ENCODE data around the gene UGT8. TPM values are rescaled to one million over a fixed set of nuclear protein-coding genes. Genes with fewer than 3 reads are reported as not detected.

The UGT8 gene
- total RNA-seq, 1 experiment from 2014 or later: 15.7 TPM

DNA sequence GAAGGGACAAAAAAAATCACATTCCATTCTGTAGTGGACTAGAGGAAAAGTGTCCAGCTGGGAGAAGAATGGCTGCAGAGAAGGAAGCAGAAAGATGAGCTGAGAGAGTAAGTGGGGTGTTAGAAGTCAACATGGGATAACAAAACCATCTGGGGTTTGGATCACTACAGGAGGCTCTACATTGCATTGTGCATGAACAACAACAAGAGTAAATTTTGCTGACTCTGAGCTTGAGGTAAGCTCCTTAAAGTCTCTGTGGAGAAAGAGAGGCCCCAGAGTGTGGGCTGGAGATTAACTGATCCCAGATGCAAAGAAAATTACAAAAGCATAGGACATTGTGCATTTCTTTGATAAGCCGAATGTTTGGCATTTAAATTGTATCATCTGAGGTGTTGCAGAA lies 128.9 kb downstream of the UGT8 start:
- no peak overlapping the region for H2BK20ac ChIP-seq (ENCODE audit: low read depth, low read length, poor library complexity, severe bottlenecking)
- TF ChIP-seq, protein P1, sequence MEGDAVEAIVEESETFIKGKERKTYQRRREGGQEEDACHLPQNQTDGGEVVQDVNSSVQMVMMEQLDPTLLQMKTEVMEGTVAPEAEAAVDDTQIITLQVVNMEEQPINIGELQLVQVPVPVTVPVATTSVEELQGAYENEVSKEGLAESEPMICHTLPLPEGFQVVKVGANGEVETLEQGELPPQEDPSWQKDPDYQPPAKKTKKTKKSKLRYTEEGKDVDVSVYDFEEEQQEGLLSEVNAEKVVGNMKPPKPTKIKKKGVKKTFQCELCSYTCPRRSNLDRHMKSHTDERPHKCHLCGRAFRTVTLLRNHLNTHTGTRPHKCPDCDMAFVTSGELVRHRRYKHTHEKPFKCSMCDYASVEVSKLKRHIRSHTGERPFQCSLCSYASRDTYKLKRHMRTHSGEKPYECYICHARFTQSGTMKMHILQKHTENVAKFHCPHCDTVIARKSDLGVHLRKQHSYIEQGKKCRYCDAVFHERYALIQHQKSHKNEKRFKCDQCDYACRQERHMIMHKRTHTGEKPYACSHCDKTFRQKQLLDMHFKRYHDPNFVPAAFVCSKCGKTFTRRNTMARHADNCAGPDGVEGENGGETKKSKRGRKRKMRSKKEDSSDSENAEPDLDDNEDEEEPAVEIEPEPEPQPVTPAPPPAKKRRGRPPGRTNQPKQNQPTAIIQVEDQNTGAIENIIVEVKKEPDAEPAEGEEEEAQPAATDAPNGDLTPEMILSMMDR (conservative IDR thresholded peaks at IDR 0.05): no peak
- H3K36me3 Mint-ChIP-seq (ENCODE audit: insufficient read depth in 1 of 3, low read depth in 3 of 3): peaks cover 0 to 5% (median 2%) of the 10 kb centered on the region in 3 experiments; a peak in 3 of 7 replicates
- DNase-seq: no peak
- H3K4ac ChIP-seq (ENCODE audit: low read depth, low read length): no peak overlapping the region
- no peak overlapping the region for H3K4me3 Mint-ChIP-seq
- H4K8ac ChIP-seq (replicated peaks; ENCODE audit: insufficient read length, low read depth, low read length): no peak overlapping the region
- H3K23ac ChIP-seq (ENCODE audit: insufficient read length, low read depth, low read length): no peak overlapping the region
- no peak overlapping the region for H3K14ac ChIP-seq (ENCODE audit: insufficient read depth, low read length)
- no peak overlapping the region for H3T11ph ChIP-seq (ENCODE audit: low read length)
- no CpG with 5 or more reads among the region's 1 CpG for WGBS (ENCODE audit: extremely low coverage, insufficient read length, low lambda C conversion rate)
- no peak overlapping the region for H3K56ac ChIP-seq (ENCODE audit: insufficient read length, low read depth, low read length)
- H3K9me3 Mint-ChIP-seq: peaks cover 0 to 2% of the 10 kb centered on the region in 2 experiments; a peak in 2 of 5 replicates
- no peaks in the 10 kb centered on the region for H3K79me2 ChIP-seq (ENCODE audit: insufficient read depth, low read length)
- H2BK15ac ChIP-seq (ENCODE audit: low read depth, low read length): no peak overlapping the region
- H2AFZ ChIP-seq (ENCODE audit: low read length): no peak overlapping the region
- H3K27me3 Mint-ChIP-seq (ENCODE audit: low read depth): no peaks in the 10 kb centered on the region
- no peaks in the 10 kb centered on the region; the same call in 1 of the 2 replicates for H3K4me1 ChIP-seq (ENCODE audit: insufficient read depth, low read length)
- H3K9ac ChIP-seq (ENCODE audit: extremely low read depth, insufficient read length, low read length): no peak overlapping the region
- no peak overlapping the region for H4K5ac ChIP-seq (ENCODE audit: insufficient read length, low read depth, low read length)
- no peak overlapping the region for H2AK5ac ChIP-seq (ENCODE audit: insufficient read length, low read length)
- no peaks in the 10 kb centered on the region for H4K20me1 ChIP-seq (ENCODE audit: control insufficient read depth, insufficient read depth, insufficient read length)
- peak overlapping the region in 2 of 3 experiments; percentile 4 to 79; a peak in 4 of 7 replicates for H3K27ac Mint-ChIP-seq
- H2BK120ac ChIP-seq (ENCODE audit: low read depth, low read length, poor library complexity, severe bottlenecking): no peak overlapping the region
- H3K18ac ChIP-seq (ENCODE audit: insufficient read length, low read depth, low read length): no peak overlapping the region
- no peaks in the 10 kb centered on the region for H3K23me2 ChIP-seq (ENCODE audit: insufficient read length, low read depth, low read length, poor library complexity, severe bottlenecking)
- H2BK12ac ChIP-seq (ENCODE audit: insufficient read length, low read depth, low read length): no peak overlapping the region
- H3K27me3 ChIP-seq (ENCODE audit: insufficient read depth, low read length): no peaks in the 10 kb centered on the region
- H3K79me1 ChIP-seq (ENCODE audit: insufficient read depth, low read depth, low read length, poor library complexity, severe bottlenecking): no peaks in the 10 kb centered on the region
- no peak overlapping the region for H3K4me2 ChIP-seq (ENCODE audit: insufficient read depth, insufficient read length, low read length)
- H3K4me1 Mint-ChIP-seq: peaks cover 15 to 28% of the 10 kb centered on the region in 2 experiments
- H3K27ac ChIP-seq (ENCODE audit: insufficient read length, low read depth, low read length): no peak overlapping the region
- H3K9me3 ChIP-seq (ENCODE audit: control insufficient read depth, low read depth, low read length): no peaks in the 10 kb centered on the region
- no peak overlapping the region for H2BK5ac ChIP-seq (ENCODE audit: insufficient read length, low read length)
- no peak overlapping the region for H4K91ac ChIP-seq (ENCODE audit: insufficient read length, low read depth, low read length)

Small RNA genes lying within 50 kb of the gene (microRNA-seq; reads per million reads assigned to microRNA genes)
- 5.2 reads per million, percentile 36 among the genes with 10 or more reads in this experiment for gene MIR577 (ENCODE audit: borderline microRNAs expressed)

Measured in H9 (cell line).